Psoas muscle (tissue), 8 donors: ENCODE measurements around the gene ANKRD28. TPM values are rescaled to one million over a fixed set of nuclear protein-coding genes. Genes with fewer than 3 reads are reported as not detected.

ENCODE experiments used
- ATAC-seq, 4 donors: fragments of 200-7000 bp; cut with Tn5 transposase; one replicate each; pipeline ENCODE4 v1.9.1; 2020; ENCODE audit warnings: moderate library complexity in 3 of 4, mild to moderate bottlenecking in 2 of 4
- DNase-seq, 2 donors: peaks; one replicate each; pipeline ENCODE4 v3.0.0-alpha.2; 2020
- H3K27ac ChIP-seq: fragments of 200-600 bp; one replicate; pipeline ENCODE4 v1.8.0; 2022
- H3K27me3 ChIP-seq, 3 donors: fragments of 200-600 bp in 1 of 3; one replicate each; pipeline versions ENCODE4 v1.6.1 to v1.8.0; 2013 to 2022; ENCODE audit warnings: low read length in 2 of 3, mild to moderate bottlenecking in 2 of 3, moderate library complexity in 1 of 3; ENCODE audit not compliant: insufficient read depth in 3 of 3
- H3K36me3 ChIP-seq, 2 donors: fragments of 200-600 bp in 1 of 2; one replicate each; pipeline versions ENCODE4 v1.6.1 to v1.8.0; 2013 to 2022; ENCODE audit warnings: low read depth in 1 of 2, mild to moderate bottlenecking in 1 of 2, moderate library complexity in 1 of 2; ENCODE audit not compliant: insufficient read depth in 1 of 2
- H3K4me1 ChIP-seq: fragments of 200-600 bp; one replicate; pipeline ENCODE4 v1.8.0; 2022
- H3K4me3 ChIP-seq: fragments of 200-600 bp; one replicate; pipeline ENCODE4 v1.8.0; 2022; ENCODE audit warnings: mild to moderate bottlenecking
- H3K9me3 ChIP-seq: fragments of 200-600 bp; one replicate; pipeline ENCODE4 v1.8.0; 2022
- WGBS, 3 donors: extraction: QIAGEN DNeasy Blood & Tissue Kit; methylation state at CpG; one replicate each; pipeline versions ENCODE4 v1.1.6 to v1.1.7; 2013; 5-methylcytosine and 5-hydroxymethylcytosine counted together
- intact Hi-C, 2 donors: fragments of 100-400 bp; cut with DNase I; formaldehyde crosslinking; loops; one replicate each; pipeline versions ENCODE4 v1.11.0 to v1.14.2; 2022
- polyA plus RNA-seq, 3 donors: library from polyadenylated mRNA; stranded (reverse); fragments of 200-250 nt; gene quantifications; one replicate each; pipeline ENCODE4 v1.2.3, GENCODE V29; 2013
- total RNA-seq, 4 donors: library from RNA; stranded (reverse); fragmentation: NEBNext Ultra II Directional in 2 of 4; extraction: Animal tissue kit (Norgen Biotek cat#: 25700) in 2 of 4; gene quantifications; one replicate each; pipeline versions ENCODE4 v1.2.1 to v1.2.4, GENCODE V29; 2021 to 2023
- TF ChIP-seq, protein P1 (sequence below): fragments of 200-600 bp; IDR thresholded peaks from one replicate; pipeline ENCODE4 v1.8.0; 2022; ENCODE audit warnings: antibody characterized with exemption
- donor health status: healthy with polysubstance abuse.
- donor health status: DM: no; HTN: no; CAD: no; lungs with moderate emphysema.
- donor health status: Bipolar disorder and iron deficiency.
- donor health status: healthy.
- donor health status: DM: yes; HTN: yes; CAD: no.
- donor health status: DM: no; HTN: no; CAD: no.
- donor health status: DM: no; HTN: no; CAD: no.
- donor health status: DM: yes; HTN: yes; CAD: no.

ANKRD28 gene
- total and polyA plus RNA-seq, 7 donors: 32.4 to 90.8 (median 69.3) TPM

DNA sequence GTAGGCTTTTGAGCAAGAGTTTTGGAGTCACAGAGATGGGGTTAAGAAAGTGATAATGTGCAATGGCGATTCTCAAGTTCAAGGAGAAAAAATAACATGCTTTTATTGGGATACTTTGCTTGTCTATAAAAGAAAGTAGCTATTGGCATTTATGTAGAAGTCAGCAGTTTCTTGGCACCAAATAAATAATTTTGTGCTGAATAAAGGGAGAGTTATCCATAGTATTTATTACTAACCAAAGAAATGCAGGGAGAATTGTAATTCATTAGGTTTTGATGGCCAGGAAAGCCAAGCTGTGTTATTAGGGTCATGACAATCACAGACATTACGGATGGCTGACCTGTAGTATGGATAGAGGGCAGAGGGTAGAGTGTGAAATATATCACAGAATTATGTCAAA is 163.1 kb downstream of the ANKRD28 start:
- Histone ChIP-seq H3K27me3 (no peaks in the 10 kb centered on the region), H3K4me1 (peaks cover 74% of the 10 kb centered on the region)
- WGBS, 3 donors: 23 to 38% (median 23%) methylated on average over 2 of the region's 2 CpGs

DNA sequence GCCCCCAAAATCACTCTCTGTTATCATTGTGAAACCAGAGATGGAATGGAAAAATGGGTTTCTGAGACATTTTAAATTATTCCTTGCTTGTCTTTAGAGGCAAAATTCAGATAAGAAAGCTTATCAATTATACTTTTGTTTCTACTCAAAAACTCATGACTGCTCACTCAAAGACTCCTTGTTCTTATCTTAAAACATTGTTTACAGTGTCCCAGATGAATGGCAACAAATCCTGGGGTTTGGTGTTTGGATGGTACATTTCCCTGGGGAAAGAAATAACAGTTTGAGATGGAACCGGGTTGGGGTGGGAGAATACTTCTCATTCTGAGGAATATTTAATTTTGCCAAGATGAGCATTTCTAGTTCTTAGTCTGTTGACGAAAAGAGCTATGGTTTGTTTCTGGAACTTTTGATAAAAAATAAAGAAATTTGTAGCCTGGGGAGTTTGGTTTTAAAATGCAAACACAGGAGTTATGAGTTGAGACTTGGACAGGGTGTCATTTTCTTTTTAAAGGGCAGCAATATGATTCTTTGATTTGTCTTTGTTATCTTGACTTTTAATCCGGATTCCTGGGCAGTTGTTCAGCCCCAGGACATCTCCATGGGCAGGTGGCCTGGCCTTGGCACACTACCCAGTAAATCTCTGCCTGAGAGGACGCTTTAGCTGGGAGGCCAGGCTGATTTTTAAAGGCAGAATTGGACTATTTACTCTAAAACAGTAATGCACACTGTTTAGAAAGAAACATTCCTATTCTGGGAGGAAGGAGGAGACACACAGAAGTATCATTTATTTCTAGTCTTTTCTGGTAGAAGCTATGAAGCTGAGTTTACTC is 163.8 kb downstream of the ANKRD28 start:
- H3K36me3 ChIP-seq: no peaks in the 10 kb centered on the region
- H3K9me3 ChIP-seq: no peaks in the 10 kb centered on the region
- no peak for ATAC-seq
- intact Hi-C loops: loop anchor here (1.0 to 5.0 kb wide), 4 partner anchors 38 to 613 kb away; no protein-coding TSS in a partner anchor
- no peak for DNase-seq
- WGBS, 3 donors: 17 to 20% (median 17%) methylated on average over 4 of the region's 4 CpGs
- H3K27me3 ChIP-seq: no peaks in the 10 kb centered on the region
- H3K4me3 ChIP-seq: peak overlapping the region; percentile 12
- TF ChIP-seq, protein P1, sequence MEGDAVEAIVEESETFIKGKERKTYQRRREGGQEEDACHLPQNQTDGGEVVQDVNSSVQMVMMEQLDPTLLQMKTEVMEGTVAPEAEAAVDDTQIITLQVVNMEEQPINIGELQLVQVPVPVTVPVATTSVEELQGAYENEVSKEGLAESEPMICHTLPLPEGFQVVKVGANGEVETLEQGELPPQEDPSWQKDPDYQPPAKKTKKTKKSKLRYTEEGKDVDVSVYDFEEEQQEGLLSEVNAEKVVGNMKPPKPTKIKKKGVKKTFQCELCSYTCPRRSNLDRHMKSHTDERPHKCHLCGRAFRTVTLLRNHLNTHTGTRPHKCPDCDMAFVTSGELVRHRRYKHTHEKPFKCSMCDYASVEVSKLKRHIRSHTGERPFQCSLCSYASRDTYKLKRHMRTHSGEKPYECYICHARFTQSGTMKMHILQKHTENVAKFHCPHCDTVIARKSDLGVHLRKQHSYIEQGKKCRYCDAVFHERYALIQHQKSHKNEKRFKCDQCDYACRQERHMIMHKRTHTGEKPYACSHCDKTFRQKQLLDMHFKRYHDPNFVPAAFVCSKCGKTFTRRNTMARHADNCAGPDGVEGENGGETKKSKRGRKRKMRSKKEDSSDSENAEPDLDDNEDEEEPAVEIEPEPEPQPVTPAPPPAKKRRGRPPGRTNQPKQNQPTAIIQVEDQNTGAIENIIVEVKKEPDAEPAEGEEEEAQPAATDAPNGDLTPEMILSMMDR: no peak
- peak overlapping the region; percentile 95 for H3K27ac ChIP-seq
- peaks cover 70% of the 10 kb centered on the region for H3K4me1 ChIP-seq

More for the DNA sequence above, 163.1 kb downstream of the ANKRD28 start:
- ATAC-seq (peak in 2 of 4 donors; percentile 1 to 2), DNase-seq (no peak)
- H3K36me3 ChIP-seq: no peaks in the 10 kb centered on the region
- TF ChIP-seq, protein P1: no peak
- intact Hi-C loops: loop anchor here (1.0 to 5.0 kb wide), 4 partner anchors 38 to 613 kb away; no protein-coding TSS in a partner anchor
- no peaks in the 10 kb centered on the region for H3K9me3 ChIP-seq
- peak overlapping the region; percentile 12 for H3K4me3 ChIP-seq
- H3K27ac ChIP-seq: peak overlapping the region; percentile 95

DNA sequence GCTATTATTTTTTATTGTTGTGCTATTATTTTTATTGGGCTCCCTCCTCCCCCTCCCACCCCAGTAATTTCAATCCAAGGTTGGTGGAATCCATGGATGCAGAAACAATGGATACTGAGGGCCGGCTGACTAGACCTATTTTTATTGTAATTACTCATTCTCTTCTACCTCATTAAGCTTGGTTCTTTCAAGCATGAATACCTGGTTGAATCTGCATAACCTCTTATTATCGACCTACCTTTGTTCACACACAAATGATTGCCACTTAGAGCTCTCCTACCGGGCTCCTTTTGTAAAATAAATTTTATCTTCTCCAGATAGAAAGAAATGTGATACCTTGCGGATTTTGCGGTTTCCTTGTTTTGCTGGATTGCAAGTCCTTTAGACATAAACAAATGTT is 164.6 kb downstream of the ANKRD28 start:
- no peaks in the 10 kb centered on the region for H3K27me3 ChIP-seq
- no peak for DNase-seq
- intact Hi-C loops: loop anchor here (5.0 kb wide), 3 partner anchors 39 to 614 kb away; no protein-coding TSS in a partner anchor
- 76 to 86% (median 83%) methylated on average over 5 of the region's 5 CpGs for WGBS, 3 donors
- peaks cover 0 to 2% of the 10 kb centered on the region in 2 donors for H3K36me3 ChIP-seq
- no peaks in the 10 kb centered on the region for H3K9me3 ChIP-seq
- H3K27ac ChIP-seq: peak overlapping the region; percentile 95
- H3K4me1 ChIP-seq: peaks cover 62% of the 10 kb centered on the region
- no peak for ATAC-seq
- H3K4me3 ChIP-seq: no peak overlapping the region
- TF ChIP-seq, protein P1: no peak

DNA sequence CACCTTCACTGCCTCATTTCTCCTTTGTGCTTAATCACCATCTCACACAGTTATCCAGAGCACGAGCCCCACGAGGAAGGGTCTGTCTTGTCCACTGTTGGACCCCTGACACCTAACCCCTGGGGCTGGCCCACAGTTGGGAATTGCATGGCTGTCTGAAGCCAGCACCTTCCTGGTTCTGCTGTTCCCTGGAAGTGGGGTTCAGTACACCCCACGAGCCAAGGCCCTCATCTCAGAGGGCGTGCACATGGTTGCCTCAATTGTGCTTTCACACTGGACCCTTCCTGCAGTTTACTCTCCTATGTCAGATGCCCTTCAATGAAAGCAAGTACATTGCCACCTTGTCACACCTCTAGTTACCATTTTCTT is 165.6 kb downstream of the ANKRD28 start:
- H3K36me3 ChIP-seq: peaks cover 0 to 3% of the 10 kb centered on the region in 2 donors
- ATAC-seq (no peak), DNase-seq (no peak)
- H3K27ac ChIP-seq: peak overlapping the region; percentile 95
- no peaks in the 10 kb centered on the region for H3K27me3 ChIP-seq
- intact Hi-C loops: loop anchor here (5.0 kb wide), 3 partner anchors 40 to 615 kb away; no protein-coding TSS in a partner anchor
- 94 to 97% (median 96%) methylated on average over 4 of the region's 4 CpGs for WGBS, 3 donors
- peaks cover 52% of the 10 kb centered on the region for H3K4me1 ChIP-seq
- TF ChIP-seq, protein P1: no peak
- no peaks in the 10 kb centered on the region for H3K9me3 ChIP-seq
- H3K4me3 ChIP-seq: no peak overlapping the region
